ENCODE results near the gene DYDC2. TPM values are rescaled to one million over a fixed set of nuclear protein-coding genes. Genes with fewer than 3 reads are reported as not detected.
"Not testable (repeated sequence)": the region's sequence is repeated elsewhere in the genome, so short reads cannot be mapped to it uniquely, and the experiment has no call there.

Gene DYDC2
- total and polyA plus RNA-seq, 3 donors from 2014 or later: 1.8 to 22.8 (median 4.5) TPM

DNA sequence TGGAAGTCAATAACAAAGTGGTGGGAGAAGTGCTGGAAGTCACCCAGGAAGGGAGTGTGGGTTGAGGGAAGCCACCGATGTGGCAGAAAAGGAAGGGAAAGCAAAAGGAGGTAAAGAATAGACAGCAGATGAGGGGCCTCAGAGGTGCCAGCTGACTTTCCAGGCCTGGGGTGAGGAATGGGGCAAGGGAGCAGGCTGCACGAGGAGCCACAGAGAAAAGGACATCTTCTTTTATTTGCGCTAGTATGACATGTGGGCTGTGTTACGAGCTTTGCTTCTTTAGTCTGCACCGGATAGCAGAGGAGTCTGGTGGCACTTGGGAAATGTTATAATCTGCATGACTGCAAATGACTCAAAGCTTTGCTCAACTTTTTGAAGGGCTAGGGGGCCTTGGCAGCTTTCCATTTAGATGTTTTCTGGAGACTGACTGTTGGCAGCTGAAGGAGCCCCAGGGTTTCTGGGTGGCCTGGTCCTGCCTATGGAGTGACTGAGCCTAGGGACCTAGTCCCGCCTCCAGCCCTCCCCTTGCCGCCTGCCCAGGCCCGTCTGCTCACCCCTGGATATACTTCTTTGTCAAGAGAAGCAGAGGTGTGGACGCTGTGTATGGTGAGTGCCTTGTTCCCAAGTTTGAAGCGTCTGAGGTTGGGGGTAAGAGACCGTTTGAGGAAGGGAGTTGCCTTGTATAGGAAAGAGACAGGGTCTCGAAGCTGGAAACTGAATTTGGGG lies 56.9 kb downstream of the DYDC2 start:
- Histone ChIP-seq H3K36me3 (ENCODE audit: low read depth, missing control alignments) (no peaks in the 10 kb centered on the region), H3K27me3 (no peaks in the 10 kb centered on the region), H3K4me1 (peaks cover 91% of the 10 kb centered on the region), H3K9me3 (no peaks in the 10 kb centered on the region), H3K27ac (peak overlapping the region; percentile 74 to 89), H3K4me3 (no peak overlapping the region)
- intact Hi-C loops (cut with DNase I; ENCODE audit: low total_unique reads): no loop called here
- no peak for DNase-seq
- WGBS, 2 donors: 49 to 56% methylated on average over 12 of the region's 12 CpGs
- TF ChIP-seq CTCF (IDR thresholded peaks at IDR 0.05): no peak
- no peak for TF ChIP-seq POLR2A (IDR thresholded peaks at IDR 0.05)

DNA sequence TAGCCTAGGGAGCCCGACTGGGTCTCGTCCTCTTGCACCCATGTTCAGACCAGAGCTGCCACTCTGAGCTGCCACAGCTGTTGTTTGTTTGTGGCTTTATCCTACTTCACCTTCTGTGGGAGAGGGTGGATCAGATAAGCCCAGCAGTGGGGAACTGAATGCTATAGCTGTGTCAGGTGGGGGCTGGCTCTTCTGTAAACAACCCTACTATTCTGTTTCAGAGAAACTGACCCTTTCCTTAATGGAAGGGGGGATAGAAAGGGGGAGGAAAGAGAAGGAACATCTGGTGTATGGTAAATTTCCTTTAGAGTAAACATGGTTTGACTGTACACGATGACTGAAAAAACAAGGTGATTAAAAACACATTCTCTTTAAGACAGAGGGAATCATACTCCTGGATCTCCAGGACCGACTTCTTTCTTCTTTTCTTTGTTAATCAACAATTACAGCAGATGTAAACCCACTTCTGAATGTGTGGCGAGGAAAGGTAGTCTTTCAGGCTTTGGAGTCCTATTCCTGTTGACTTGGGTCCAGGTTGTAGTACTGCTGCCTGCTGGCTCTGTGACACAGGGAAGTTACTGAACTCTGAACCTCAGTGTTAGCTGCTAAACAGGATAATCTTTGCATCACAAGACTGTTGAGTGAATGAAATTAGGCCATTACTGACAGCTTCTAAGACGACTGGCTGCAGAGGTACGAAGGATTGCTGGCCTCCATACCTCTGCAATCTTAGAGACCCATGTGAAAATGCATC lies 57.7 kb downstream of the DYDC2 start:
- no peaks in the 10 kb centered on the region for H3K36me3 ChIP-seq (ENCODE audit: low read depth, missing control alignments)
- H3K4me3 ChIP-seq: no peak overlapping the region
- H3K4me1 ChIP-seq: peaks cover 97% of the 10 kb centered on the region
- peak overlapping the region; percentile 82 to 89 for H3K27ac ChIP-seq
- 55 to 56% methylated on average over 7 of the region's 7 CpGs for WGBS, 2 donors
- TF ChIP-seq CTCF (IDR thresholded peaks at IDR 0.05) (no peak), POLR2A (IDR thresholded peaks at IDR 0.05) (no peak)
- no peak for DNase-seq
- H3K9me3 ChIP-seq: no peaks in the 10 kb centered on the region
- H3K27me3 ChIP-seq: no peaks in the 10 kb centered on the region
- intact Hi-C loops (cut with DNase I; ENCODE audit: low total_unique reads): no loop called here

DNA sequence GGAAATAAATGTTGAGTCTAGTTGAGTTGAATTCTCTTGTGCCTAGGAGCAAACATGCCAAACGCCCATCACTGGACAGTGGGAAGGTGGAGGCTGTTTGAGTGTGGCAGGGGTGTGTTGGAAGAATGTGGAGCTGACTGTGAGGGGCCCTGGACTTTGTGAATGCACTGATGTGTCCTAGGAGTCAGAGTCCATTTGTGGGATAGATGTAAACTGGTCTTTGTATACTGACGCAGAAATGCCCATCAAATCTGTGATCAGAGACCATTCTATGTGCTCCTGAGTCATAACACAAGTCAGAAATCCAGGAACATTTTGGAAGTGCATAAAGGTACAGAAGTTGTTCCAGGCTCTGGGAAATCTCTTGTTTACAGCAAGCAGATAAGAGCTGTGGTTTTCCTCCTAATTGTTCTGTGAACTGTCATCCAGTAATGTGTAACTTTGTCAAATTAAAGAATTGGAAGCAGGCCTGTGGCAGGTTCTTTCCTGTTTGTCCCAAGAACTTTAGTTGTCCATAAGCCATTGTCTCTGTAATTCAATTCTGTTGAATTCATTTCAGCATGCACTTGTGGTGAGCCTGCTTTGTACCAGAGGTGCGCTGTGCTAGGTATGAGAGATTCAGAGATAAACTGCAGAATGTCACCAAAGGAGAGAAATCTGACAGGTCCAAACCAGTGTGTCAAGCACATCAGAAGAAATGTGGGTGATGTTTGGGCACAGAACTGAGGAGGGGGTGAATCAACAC lies 59.3 kb downstream of the DYDC2 start:
- Histone ChIP-seq H3K36me3 (ENCODE audit: low read depth, missing control alignments) (no peaks in the 10 kb centered on the region), H3K4me1 (peaks cover 93% of the 10 kb centered on the region), H3K9me3 (no peaks in the 10 kb centered on the region), H3K27me3 (no peaks in the 10 kb centered on the region), H3K27ac (peak overlapping the region; percentile 82 to 89), H3K4me3 (no peak overlapping the region)
- intact Hi-C loops (cut with DNase I; ENCODE audit: low total_unique reads): no loop called here
- TF ChIP-seq POLR2A (IDR thresholded peaks at IDR 0.05) (no peak), CTCF (IDR thresholded peaks at IDR 0.05) (no peak)
- WGBS, 2 donors: 62 to 68% methylated on average over 3 of the region's 3 CpGs
- DNase-seq: no peak

DNA sequence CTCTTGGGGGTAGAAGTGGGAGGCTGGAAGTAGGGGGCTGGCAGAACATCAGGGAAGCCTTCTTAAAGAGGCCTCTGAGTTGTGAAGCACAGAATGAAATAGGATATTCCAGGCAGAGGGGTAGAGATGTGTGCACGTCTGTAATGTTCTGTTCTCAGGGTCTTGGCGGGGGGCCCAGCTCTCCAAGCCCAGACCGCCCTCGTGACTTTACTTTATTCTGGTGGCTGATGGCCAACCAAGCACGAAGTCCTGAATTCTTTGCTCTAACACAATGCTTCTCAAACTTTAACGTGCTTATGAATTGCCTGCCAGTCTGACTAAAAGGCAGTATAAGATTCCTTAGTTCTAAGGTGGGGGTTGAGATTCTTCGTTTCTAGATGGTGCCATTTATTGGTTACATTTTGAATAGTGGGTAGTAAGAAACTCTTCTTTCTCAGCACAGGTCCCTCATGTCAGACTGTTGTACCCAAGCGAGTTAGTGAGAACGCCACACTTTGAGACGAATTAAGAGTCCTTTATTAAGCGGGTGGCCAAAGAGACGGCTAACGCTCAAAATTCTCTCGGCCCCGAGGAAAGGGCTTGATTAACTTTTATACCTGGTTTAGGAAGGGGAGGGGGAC lies 60.0 kb downstream of the DYDC2 start:
- 32 to 34% methylated on average over 15 of the region's 15 CpGs for WGBS, 2 donors
- TF ChIP-seq CTCF (IDR thresholded peaks at IDR 0.05) (no peak), POLR2A (IDR thresholded peaks at IDR 0.05) (no peak)
- Histone ChIP-seq H3K27me3 (no peaks in the 10 kb centered on the region), H3K9me3 (no peaks in the 10 kb centered on the region), H3K4me3 (no peak overlapping the region), H3K27ac (peak overlapping the region; percentile 82 to 89), H3K36me3 (ENCODE audit: low read depth, missing control alignments) (no peaks in the 10 kb centered on the region), H3K4me1 (peaks cover 92% of the 10 kb centered on the region)
- intact Hi-C loops (cut with DNase I; ENCODE audit: low total_unique reads): no loop called here
- DNase-seq: peak; percentile 94

GRCh38 chr10:80417256-80417655 lies 60.7 kb downstream of the DYDC2 start:
- H3K4me1 ChIP-seq: peaks cover 88% of the 10 kb centered on the region
- H3K4me3 ChIP-seq; intact Hi-C loops (cut with DNase I; ENCODE audit: low total_unique reads); H3K27me3 ChIP-seq; H3K36me3 ChIP-seq (ENCODE audit: low read depth, missing control alignments); DNase-seq; H3K9me3 ChIP-seq: not testable (repeated sequence)
- WGBS, 2 donors: 40 to 48% methylated on average over 6 of the region's 6 CpGs
- H3K27ac ChIP-seq: peak overlapping the region; percentile 82 to 89

Measured in testis (tissue), 3 donors.